Measurements from ENCODE around the gene NOTCH2.
"Not testable (repeated sequence)": the region's sequence is repeated elsewhere in the genome, so short reads cannot be mapped to it uniquely, and the experiment has no call there.

GRCh38 chr1:120111771-120112170, 42.3 kb upstream of the NOTCH2 start:
- not testable (repeated sequence) for TF ChIP-seq POLR2A (IDR thresholded peaks at IDR 0.05; ENCODE audit: borderline replicate concordance, extremely low read depth, insufficient read depth, insufficient read length); CTCF (IDR thresholded peaks at IDR 0.05 in 2 of 3, conservative IDR thresholded peaks at IDR 0.05 in 1 of 3; ENCODE audit: borderline replicate concordance in 1 of 3, insufficient read depth in 1 of 3, low read depth in 2 of 3, low read length in 2 of 3); CEBPB (IDR thresholded peaks at IDR 0.05; ENCODE audit: low read depth); JUND (IDR thresholded peaks at IDR 0.05); EZH2 (IDR thresholded peaks at IDR 0.05); TCF7L2 (IDR thresholded peaks at IDR 0.05; ENCODE audit: borderline replicate concordance, extremely low read depth, insufficient read depth, insufficient read length)

Measured in HCT116 (cell line).